GM23338 (cell line): ENCODE measurements around the gene RAB3IL1. TPM values are rescaled to one million over a fixed set of nuclear protein-coding genes. Genes with fewer than 3 reads are reported as not detected.

ENCODE experiments used
- ATAC-seq: fragments of 200-7000 bp; cut with Tn5 transposase; 3 replicates; pipeline ENCODE4 v1.9.1; 2020
- DNase-seq: peaks from one replicate; pipeline ENCODE4 v3.0.0-alpha.2; 2015; ENCODE audit warnings: low spot score
- H2AFZ ChIP-seq: fragments of 200-600 bp; sonication (generic); 2 replicates; pipeline ENCODE4 v1.8.0; 2016; ENCODE audit warnings: antibody characterized with exemption, mild to moderate bottlenecking, moderate library complexity
- H3F3A ChIP-seq: fragments of 200-600 bp; sonication (generic); replicated peaks from 2 replicates; pipeline ENCODE4 v1.8.0; 2017; ENCODE audit warnings: antibody characterized with exemption, mixed run types, low read depth
- H3K27ac ChIP-seq: fragments of 200-600 bp; sonication (generic); 2 replicates; pipeline ENCODE4 v1.6.1; 2016; ENCODE audit warnings: low read depth
- H3K27me3 ChIP-seq: fragments of 200-600 bp; sonication (generic); 2 replicates; pipeline ENCODE4 v1.8.0; 2016; ENCODE audit warnings: mild to moderate bottlenecking, mixed run types, moderate library complexity; ENCODE audit not compliant: insufficient read depth
- H3K36me3 ChIP-seq: fragments of 200-600 bp; sonication (generic); 2 replicates; pipeline ENCODE4 v1.8.0; 2016; ENCODE audit warnings: mild to moderate bottlenecking; ENCODE audit not compliant: insufficient read depth
- H3K4me1 ChIP-seq: fragments of 200-600 bp; sonication (generic); 2 replicates; pipeline ENCODE4 v1.8.0; 2016; ENCODE audit warnings: mild to moderate bottlenecking, moderate library complexity; ENCODE audit not compliant: insufficient read depth
- H3K4me2 ChIP-seq: fragments of 200-600 bp; sonication (generic); 2 replicates; pipeline ENCODE4 v1.7.1; 2017; ENCODE audit warnings: mixed run types
- H3K4me3 ChIP-seq: fragments of 200-600 bp; sonication (generic); 2 replicates; pipeline ENCODE4 v1.6.1; 2016; ENCODE audit warnings: mixed run types
- H3K79me2 ChIP-seq: fragments of 200-600 bp; sonication (generic); replicated peaks from 2 replicates; pipeline ENCODE4 v1.8.0; 2017; ENCODE audit warnings: mild to moderate bottlenecking; ENCODE audit not compliant: insufficient read depth
- H3K9me2 ChIP-seq: fragments of 200-600 bp; sonication (generic); 2 replicates; pipeline ENCODE4 v1.8.0; 2017; ENCODE audit not compliant: insufficient read depth
- H4K20me1 ChIP-seq: fragments of 200-600 bp; sonication (generic); replicated peaks from 2 replicates; pipeline ENCODE4 v1.8.0; 2017; ENCODE audit warnings: mild to moderate bottlenecking; ENCODE audit not compliant: insufficient read depth
- H3K27ac Mint-ChIP-seq: 2 replicates; pipeline ENCODE4 v1.8.0; 2020; ENCODE audit warnings: inconsistent platforms, mild to moderate bottlenecking, moderate library complexity, mixed read lengths
- H3K27me3 Mint-ChIP-seq: 3 replicates; pipeline ENCODE4 v1.8.0; 2022; ENCODE audit warnings: low read depth, mild to moderate bottlenecking, moderate library complexity, mixed read lengths, inconsistent platforms; ENCODE audit not compliant: insufficient read depth, poor library complexity
- H3K36me3 Mint-ChIP-seq: 3 replicates; pipeline ENCODE4 v1.8.0; 2021; ENCODE audit warnings: low read depth, mild to moderate bottlenecking, inconsistent platforms, moderate library complexity, mixed read lengths
- H3K4me1 Mint-ChIP-seq: 3 replicates; pipeline ENCODE4 v1.8.0; 2020; ENCODE audit warnings: mild to moderate bottlenecking, inconsistent platforms, mixed read lengths
- H3K4me3 Mint-ChIP-seq: 3 replicates; pipeline ENCODE4 v1.8.0; 2021; ENCODE audit warnings: moderate library complexity, mild to moderate bottlenecking, inconsistent platforms, mixed read lengths
- H3K9me3 Mint-ChIP-seq: 3 replicates; pipeline ENCODE4 v1.8.0; 2020; ENCODE audit warnings: moderate library complexity, mild to moderate bottlenecking, inconsistent platforms, mixed read lengths
- REST ChIP-seq: IDR thresholded peaks from one replicate; pipeline ENCODE4 v1.6.1; 2018; ENCODE audit warnings: antibody characterized with exemption; ENCODE audit not compliant: unreplicated experiment
- STAT1 ChIP-seq: IDR thresholded peaks from one replicate; pipeline ENCODE4 v1.6.1; 2016; ENCODE audit warnings: antibody characterized with exemption; ENCODE audit not compliant: unreplicated experiment
- ZNF462 ChIP-seq: fragments of 250-450 bp; sonication (Bioruptor Pico); IDR thresholded peaks from 2 replicates; pipeline ENCODE4 v1.5.0; 2020; ENCODE audit warnings: mild to moderate bottlenecking, moderate library complexity
- polyA plus RNA-seq: library from polyadenylated mRNA; unstranded; fragments of >200 nt; fragmentation: Nextera tagmentation; extraction: Ambion mirVana; gene quantifications from 2 replicates; pipeline ENCODE4 v1.2.1, GENCODE V29; 2016
- total RNA-seq: library from RNA; depleted of rRNA; stranded (reverse); fragments of >200 nt; shearing (Covaris generic); gene quantifications from 2 replicates; pipeline ENCODE4 v1.2.3, GENCODE V29; 2014

Gene RAB3IL1
- total and polyA plus RNA-seq, 2 experiments from 2014 or later, result 2.7 to 3.4 TPM

- no peaks in the 10 kb centered on the region for H3K79me2 ChIP-seq
- H3K4me3 Mint-ChIP-seq, result no peak overlapping the region
- no peaks in the 10 kb centered on the region for H3K36me3 Mint-ChIP-seq
- H4K20me1 ChIP-seq, result no peaks in the 10 kb centered on the region
- TF ChIP-seq STAT1, result no peak
- TF ChIP-seq REST, result peak; percentile 32
- no peak for TF ChIP-seq ZNF462 (CRISPR knock-in tag)
- H3K9me3 Mint-ChIP-seq, result no peaks in the 10 kb centered on the region; the same call in 2 of the 3 replicates
- H3F3A ChIP-seq, result no peaks in the 10 kb centered on the region
- H3K9me2 ChIP-seq, result no peaks in the 10 kb centered on the region
- no peaks in the 10 kb centered on the region; the same call in 1 of the 2 replicates for H3K36me3 ChIP-seq
- H3K27me3 ChIP-seq, result no peaks in the 10 kb centered on the region
- no peak overlapping the region for H2AFZ ChIP-seq
- DNase-seq (no peak), ATAC-seq (no peak)
- H3K4me1 ChIP-seq, result peaks cover 10% of the 10 kb centered on the region
- H3K4me2 ChIP-seq, result no peak overlapping the region
- no peak overlapping the region for H3K27ac ChIP-seq
- no peak overlapping the region for H3K27ac Mint-ChIP-seq
- no peak overlapping the region for H3K4me3 ChIP-seq
- peaks cover 10% of the 10 kb centered on the region for H3K27me3 Mint-ChIP-seq
- peaks cover 34% of the 10 kb centered on the region for H3K4me1 Mint-ChIP-seq
Observed at GRCh38 chr11:61907282-61907681, 10.1 kb downstream of the RAB3IL1 start.
